HG02938 (cell line): ENCODE results near the gene C19orf38.

Experiments used
- ATAC-seq: cut with Tn5 transposase; IDR thresholded peaks from one replicate; pipeline ENCODE4 v1.9.1; 2021; ENCODE audit warnings: mild to moderate bottlenecking, moderate library complexity; ENCODE audit not compliant: unreplicated experiment

The C19orf38 gene

DNA sequence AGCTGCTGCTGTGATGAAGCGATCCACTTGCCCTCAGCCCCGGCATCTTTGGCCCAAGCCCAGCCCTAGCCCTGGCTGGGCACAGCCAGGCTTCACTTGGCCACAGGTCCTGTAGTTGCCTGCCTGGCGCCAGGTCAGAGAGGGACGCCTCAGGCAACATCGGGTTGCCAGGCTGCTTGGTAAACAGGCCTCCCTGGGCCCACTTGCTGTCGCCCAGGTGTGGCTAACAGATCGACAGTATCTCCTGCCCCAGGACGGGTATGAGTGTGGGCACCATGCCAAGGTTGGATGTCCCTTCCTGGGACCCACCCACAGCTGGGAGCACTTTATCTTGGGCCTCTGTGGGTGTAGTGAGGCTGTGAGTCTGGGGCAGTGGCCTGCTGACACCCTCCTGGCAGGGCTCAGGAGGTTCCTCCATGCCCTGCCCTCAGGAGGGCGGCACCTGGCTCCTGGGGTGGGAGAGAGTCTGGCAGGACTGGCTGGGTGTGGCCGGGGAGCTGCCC lies 51.0 kb downstream of the C19orf38 start:
- ATAC-seq, result no peak

DNA sequence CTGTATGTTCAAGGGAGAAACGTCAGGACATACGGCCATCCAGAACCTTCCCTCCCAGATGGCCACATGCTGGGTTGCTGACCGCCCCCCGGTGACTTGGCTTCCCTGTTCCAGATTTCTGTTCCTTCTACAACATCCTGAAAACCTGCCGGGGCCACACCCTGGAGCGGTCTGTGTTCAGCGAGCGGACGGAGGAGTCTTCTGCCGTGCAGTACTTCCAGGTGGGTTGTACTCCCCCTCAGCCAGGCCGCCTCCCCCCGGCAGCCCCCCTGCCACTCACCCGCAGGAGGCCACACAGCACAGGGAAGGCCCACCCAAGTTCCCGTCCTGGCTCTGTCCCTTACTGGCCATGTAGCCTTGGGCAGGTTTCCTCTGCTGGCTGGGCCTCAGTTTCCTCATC lies 59.7 kb downstream of the C19orf38 start:
- ATAC-seq, result no peak

DNA sequence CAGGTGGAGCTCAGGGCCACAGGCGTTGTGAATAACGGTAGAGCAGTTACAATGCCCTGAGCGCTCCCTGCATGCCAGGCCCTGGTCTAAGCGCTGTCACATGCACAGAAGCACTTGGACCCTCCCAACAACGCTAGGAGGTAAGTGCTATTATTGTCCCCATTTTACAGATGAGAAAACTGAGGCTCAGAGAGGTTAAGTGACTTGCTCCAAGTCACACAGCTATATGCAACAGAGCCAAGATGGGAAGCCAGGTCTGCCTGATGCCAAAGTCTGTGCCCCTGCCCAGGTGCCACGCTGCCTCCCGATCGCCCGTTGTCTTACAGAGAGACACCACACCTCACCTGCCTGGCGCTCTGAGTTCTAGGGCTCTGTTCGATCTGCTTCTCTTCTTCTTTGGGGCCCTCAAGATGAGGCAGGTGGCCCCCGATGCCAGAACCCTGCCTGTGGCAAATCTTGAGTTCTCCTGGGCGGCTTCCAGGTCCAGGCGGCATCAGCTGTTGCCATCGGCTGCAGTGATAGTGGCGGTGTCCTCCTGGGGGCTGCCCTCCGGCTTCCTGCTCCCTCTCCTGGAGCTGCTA lies 60.3 kb downstream of the C19orf38 start:
- ATAC-seq, result no peak

DNA sequence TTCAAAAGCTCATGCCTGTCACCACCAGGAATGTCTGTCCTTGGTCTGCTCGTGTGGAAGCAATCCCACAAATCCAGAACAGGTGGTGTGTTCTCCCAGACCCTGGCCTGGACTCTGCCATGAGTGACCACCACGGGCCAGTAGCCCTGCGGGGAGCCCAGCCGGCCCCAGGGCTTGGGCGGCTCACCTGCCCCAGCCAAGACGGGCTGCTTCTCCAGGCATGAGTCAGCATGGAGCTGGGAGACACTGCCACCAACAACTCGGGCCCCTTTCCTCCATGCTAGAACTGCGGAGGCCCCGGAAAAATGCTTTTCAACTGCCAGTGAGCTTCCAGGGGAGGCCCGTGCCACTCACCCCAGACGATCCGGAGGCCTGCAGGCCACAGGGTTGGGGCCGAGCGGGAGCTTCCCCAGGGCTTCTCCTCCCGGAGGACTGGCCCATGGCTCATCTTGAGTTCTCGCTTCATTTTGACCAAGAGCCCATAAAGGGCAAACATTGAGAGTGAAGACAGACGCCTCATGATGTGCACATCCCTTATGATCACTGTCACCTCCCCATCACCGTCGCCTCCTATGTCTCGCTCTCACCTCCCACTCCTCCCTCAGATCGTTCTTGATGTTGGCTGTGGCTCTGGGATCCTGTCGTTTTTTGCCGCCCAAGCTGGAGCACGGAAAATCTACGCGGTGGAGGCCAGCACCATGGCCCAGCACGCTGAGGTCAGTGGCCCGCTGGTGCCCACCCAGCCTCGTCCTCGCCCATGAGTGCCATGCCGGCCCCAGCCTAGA lies 63.6 kb downstream of the C19orf38 start:
- no peak for ATAC-seq

DNA sequence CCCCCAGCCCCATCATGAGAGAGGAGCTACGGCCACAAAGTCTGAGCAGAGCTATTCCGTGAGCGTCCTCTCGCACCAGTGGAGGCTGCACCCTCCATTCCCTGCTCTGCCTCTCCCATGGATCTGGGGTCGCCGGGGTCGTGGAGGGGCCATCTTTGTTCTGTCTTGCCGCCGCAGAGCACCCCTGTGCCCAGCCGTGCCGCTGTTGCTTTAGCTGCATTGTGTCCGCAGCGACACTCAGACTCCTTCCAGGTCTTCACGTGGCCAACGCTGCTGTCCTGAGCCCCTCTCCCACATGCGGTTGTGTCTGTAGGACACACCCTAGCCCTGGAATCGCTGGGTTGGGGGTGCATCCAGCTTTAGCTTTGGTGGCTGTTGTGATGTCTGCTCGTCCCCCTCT lies 64.4 kb downstream of the C19orf38 start:
- no peak for ATAC-seq

DNA sequence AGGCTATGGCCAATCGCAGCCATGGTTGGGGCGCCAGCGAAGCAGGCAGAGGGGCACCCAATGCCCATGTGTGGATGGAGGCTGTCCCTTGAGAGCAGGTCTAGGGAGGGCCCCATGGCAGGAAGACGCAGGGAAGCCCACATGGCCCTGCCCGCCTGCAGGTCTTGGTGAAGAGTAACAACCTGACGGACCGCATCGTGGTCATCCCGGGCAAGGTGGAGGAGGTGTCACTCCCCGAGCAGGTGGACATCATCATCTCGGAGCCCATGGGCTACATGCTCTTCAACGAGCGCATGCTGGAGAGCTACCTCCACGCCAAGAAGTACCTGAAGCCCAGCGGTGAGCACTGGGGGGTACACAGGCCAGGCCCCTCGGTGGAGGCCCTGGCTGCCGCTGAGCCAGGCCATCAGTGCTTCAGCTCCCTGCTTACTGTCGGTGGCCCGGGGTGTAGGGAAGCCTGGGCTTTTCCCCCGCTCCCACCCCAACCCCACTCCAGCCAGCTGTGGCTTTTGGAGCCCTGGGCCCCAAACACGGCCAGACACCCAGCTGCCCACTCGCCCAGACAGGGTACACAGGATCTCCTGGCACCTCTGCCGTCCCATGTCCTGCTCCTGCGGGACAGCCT lies 65.6 kb downstream of the C19orf38 start:
- no peak for ATAC-seq

DNA sequence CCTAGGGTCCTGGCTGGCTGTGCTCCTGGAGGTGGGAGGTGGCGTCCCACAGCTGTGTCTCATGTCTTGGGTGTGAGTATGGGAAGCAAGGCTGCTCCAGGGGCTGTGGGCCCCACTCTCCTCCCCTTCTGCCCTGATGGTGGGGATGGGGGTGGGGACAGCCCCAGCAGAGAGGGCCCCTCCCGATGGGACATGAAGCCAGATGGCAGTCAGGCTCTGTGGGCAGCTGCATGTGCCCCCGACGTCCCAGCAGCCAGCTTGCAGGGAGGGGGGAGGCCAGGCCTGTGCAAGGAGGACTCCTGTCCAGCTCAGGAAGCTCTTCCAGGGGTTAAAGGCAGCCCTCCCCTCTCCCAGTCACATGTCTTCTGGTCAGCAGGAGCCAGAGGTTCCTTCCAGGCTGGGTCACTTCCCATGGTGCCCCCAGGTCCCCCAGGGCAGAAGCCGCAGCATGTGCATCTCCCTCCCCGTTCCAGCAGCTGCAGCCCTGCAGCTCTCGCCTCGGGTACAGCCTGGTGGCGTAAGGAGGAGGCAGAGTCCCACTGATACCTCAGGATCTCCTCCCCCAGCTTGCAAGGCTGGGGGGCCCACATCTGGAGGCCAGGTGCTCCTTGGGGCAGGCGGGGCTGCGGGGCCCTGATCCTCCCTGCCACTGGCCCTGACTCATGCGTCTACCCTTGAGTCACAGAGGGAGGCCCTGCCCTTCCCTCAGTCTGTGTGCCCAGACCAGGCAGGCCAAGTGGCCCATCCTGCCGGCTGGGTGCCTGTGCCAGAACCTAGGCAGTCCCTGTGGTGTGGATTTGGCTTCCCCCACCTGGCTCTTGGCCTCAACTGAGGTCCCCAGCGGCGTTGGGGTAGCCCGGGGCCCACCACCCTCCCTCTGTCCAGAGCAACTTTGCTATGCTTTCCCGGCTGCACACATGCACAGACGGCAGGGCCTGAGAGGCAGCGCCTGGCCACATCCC lies 67.2 kb downstream of the C19orf38 start:
- no peak for ATAC-seq

DNA sequence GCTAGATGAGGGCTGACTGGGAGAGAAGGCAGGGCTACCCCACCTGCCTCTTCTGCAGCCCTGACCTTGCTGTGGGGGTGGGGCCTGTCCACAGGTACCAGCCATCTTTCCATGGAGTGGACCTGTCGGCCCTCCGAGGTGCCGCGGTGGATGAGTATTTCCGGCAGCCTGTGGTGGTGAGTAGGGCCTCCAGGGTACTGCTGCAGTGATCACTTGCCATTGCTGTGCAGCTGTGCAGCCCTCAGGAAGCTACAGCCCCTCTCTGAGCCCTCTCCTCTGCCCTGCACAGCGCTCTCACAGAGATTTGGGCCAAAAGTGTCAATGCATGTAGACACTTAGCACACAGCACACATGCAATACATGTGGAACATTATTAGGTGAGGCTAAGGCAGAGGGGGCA lies 68.4 kb downstream of the C19orf38 start:
- ATAC-seq, result no peak

DNA sequence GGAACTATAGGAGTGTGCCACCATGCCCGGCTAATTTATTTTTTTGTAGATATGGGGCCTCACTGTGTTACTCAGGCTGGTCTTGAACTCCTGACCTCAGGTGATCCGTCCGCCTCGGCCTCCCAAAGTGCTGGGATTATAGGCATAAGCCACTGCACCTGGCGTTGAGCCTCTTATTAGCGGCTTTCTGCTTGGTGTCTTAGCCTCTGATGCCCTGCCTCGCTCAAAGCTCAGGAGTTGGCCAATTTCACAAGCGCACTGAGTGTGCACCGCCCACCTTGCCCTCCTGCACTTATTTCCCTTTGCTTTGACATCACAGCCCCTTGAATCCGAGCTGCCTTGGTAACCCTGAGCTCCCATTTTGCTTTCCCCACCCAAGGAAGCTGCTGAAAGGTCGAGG lies 70.1 kb downstream of the C19orf38 start:
- no peak for ATAC-seq
